ENCODE data around the gene RASSF10. TPM values are rescaled to one million over a fixed set of nuclear protein-coding genes. Genes with fewer than 3 reads are reported as not detected.

RASSF10 gene
- total and polyA plus RNA-seq, 2 donors (not counting 1 experiment from before 2014, with no cell fraction given), result not detected

GRCh38 chr11:13010749-13011465, 1.8 kb downstream of the RASSF10 start:
- TF ChIP-seq EZH2 (IDR thresholded peaks at IDR 0.05; ENCODE audit: borderline replicate concordance, insufficient read depth, low read depth, low read length, poor library complexity, severe bottlenecking), result no peak
- TF ChIP-seq CTCF (IDR thresholded peaks at IDR 0.05), result no peak
- Histone ChIP-seq H3K27ac (ENCODE audit: low read length in 2 of 2) (no peak overlapping the region), H3K79me2 (ENCODE audit: control insufficient read depth, insufficient read depth, low read length) (no peaks in the 10 kb centered on the region), H3K4me3 (ENCODE audit: control extremely low read depth in 1 of 5, extremely low read depth in 1 of 5, insufficient read depth in 1 of 5, low read depth in 2 of 5, low read length in 4 of 5) (no peak overlapping the region), H3K4me1 (ENCODE audit: control insufficient read depth in 2 of 2, insufficient read depth in 2 of 2, low read length in 2 of 2) (no peaks in the 10 kb centered on the region), H3K9me3 (ENCODE audit: control extremely low read depth in 1 of 3, control insufficient read depth in 2 of 3, insufficient read depth in 1 of 3, low read length in 2 of 3) (peaks cover 0 to 6% (median 0%) of the 10 kb centered on the region in 3 donors), H2AFZ (ENCODE audit: insufficient read depth, low read depth, low read length, poor library complexity, severe bottlenecking) (no peak overlapping the region), H3K4me2 (replicated peaks; ENCODE audit: low read depth, low read length, poor library complexity, severe bottlenecking) (no peak overlapping the region), H3K9ac (ENCODE audit: low read length) (no peak overlapping the region), H3K27me3 (replicated peaks in 1 of 4; ENCODE audit: control extremely low read depth in 1 of 4, control insufficient read depth in 3 of 4, insufficient read depth in 4 of 4, low read length in 3 of 4) (peaks cover 0 to 36% (median 23%) of the 10 kb centered on the region in 4 experiments), H4K20me1 (ENCODE audit: control insufficient read depth, insufficient read depth, low read length, poor library complexity, severe bottlenecking) (no peaks in the 10 kb centered on the region), H3K36me3 (replicated peaks in 1 of 2; ENCODE audit: control extremely low read depth in 1 of 2, control insufficient read depth in 1 of 2, extremely low read depth in 1 of 2, insufficient read depth in 2 of 2, low read length in 1 of 2) (no peaks in the 10 kb centered on the region)
- H3K27me3 Mint-ChIP-seq, result peaks cover 59% of the 10 kb centered on the region
- ChIA-PET CTCF (no interaction called here), POLR2A (no interaction called here)
- no peaks in the 10 kb centered on the region for H3K4me1 Mint-ChIP-seq
- no peak overlapping the region for H3K27ac Mint-ChIP-seq
- intact Hi-C loops (cut with micrococcal nuclease), result no loop called here
- WGBS (ENCODE audit: insufficient coverage), result 12% methylated on average over 19 of the region's 37 CpGs
- H3K4me3 Mint-ChIP-seq, result no peak overlapping the region
- DNase-seq (no peak), ATAC-seq (ENCODE audit: low read depth) (no peak)
- no peaks in the 10 kb centered on the region for H3K9me3 Mint-ChIP-seq (ENCODE audit: insufficient read depth)

GRCh38 chr11:13011466-13012055, 2.4 kb downstream of the RASSF10 start:
- Histone ChIP-seq H3K27me3 (replicated peaks in 1 of 4; ENCODE audit: control extremely low read depth in 1 of 4, control insufficient read depth in 3 of 4, insufficient read depth in 4 of 4, low read length in 3 of 4) (peaks cover 0 to 36% (median 24%) of the 10 kb centered on the region in 4 experiments), H3K79me2 (ENCODE audit: control insufficient read depth, insufficient read depth, low read length) (no peaks in the 10 kb centered on the region), H3K4me2 (replicated peaks; ENCODE audit: low read depth, low read length, poor library complexity, severe bottlenecking) (no peak overlapping the region), H4K20me1 (ENCODE audit: control insufficient read depth, insufficient read depth, low read length, poor library complexity, severe bottlenecking) (no peaks in the 10 kb centered on the region), H3K9ac (ENCODE audit: low read length) (no peak overlapping the region), H3K9me3 (ENCODE audit: control extremely low read depth in 1 of 3, control insufficient read depth in 2 of 3, insufficient read depth in 1 of 3, low read length in 2 of 3) (peaks cover 0 to 6% (median 0%) of the 10 kb centered on the region in 3 donors), H2AFZ (ENCODE audit: insufficient read depth, low read depth, low read length, poor library complexity, severe bottlenecking) (no peak overlapping the region), H3K4me1 (ENCODE audit: control insufficient read depth in 2 of 2, insufficient read depth in 2 of 2, low read length in 2 of 2) (no peaks in the 10 kb centered on the region), H3K27ac (ENCODE audit: low read length in 2 of 2) (no peak overlapping the region), H3K4me3 (ENCODE audit: control extremely low read depth in 1 of 5, extremely low read depth in 1 of 5, insufficient read depth in 1 of 5, low read depth in 2 of 5, low read length in 4 of 5) (no peak overlapping the region), H3K36me3 (replicated peaks in 1 of 2; ENCODE audit: control extremely low read depth in 1 of 2, control insufficient read depth in 1 of 2, extremely low read depth in 1 of 2, insufficient read depth in 2 of 2, low read length in 1 of 2) (no peaks in the 10 kb centered on the region)
- no peaks in the 10 kb centered on the region for H3K9me3 Mint-ChIP-seq (ENCODE audit: insufficient read depth)
- no peak for TF ChIP-seq CTCF (IDR thresholded peaks at IDR 0.05)
- TF ChIP-seq EZH2 (IDR thresholded peaks at IDR 0.05; ENCODE audit: borderline replicate concordance, insufficient read depth, low read depth, low read length, poor library complexity, severe bottlenecking), result no peak
- ChIA-PET CTCF (interaction anchor here (0.6 kb wide), 1 partner anchor 224 kb away, joined by 3 read pairs; no protein-coding TSS in a partner anchor), POLR2A (no interaction called here)
- DNase-seq (no peak), ATAC-seq (ENCODE audit: low read depth) (no peak)
- 38% methylated on average over 3 of the region's 7 CpGs for WGBS (ENCODE audit: insufficient coverage)
- peaks cover 58% of the 10 kb centered on the region for H3K27me3 Mint-ChIP-seq
- H3K4me1 Mint-ChIP-seq, result no peaks in the 10 kb centered on the region
- H3K27ac Mint-ChIP-seq, result no peak overlapping the region
- intact Hi-C loops (cut with micrococcal nuclease), result no loop called here
- no peak overlapping the region for H3K4me3 Mint-ChIP-seq

All from B cell (primary cell).